WTC11 (cell line): ENCODE data around the gene IRF4. TPM values are rescaled to one million over a fixed set of nuclear protein-coding genes. Genes with fewer than 3 reads are reported as not detected.

ENCODE experiments used
- ATAC-seq: fragments of 200-7000 bp; cut with Tn5 transposase; 2 replicates; pipeline ENCODE4 v1.10.0; 2021; ENCODE audit warnings: mild to moderate bottlenecking, moderate library complexity
- CTCF ChIA-PET: fragments of 300-600 bp; sonication (Branson Sonifier 250); formaldehyde crosslinking; loops from one replicate; lab custom pipeline; 2021; ENCODE audit warnings: antibody characterized with exemption; lab: Charles Lee
- POLR2A ChIA-PET: fragments of 350-600 bp; sonication (Branson Sonifier 250); formaldehyde crosslinking; loops from one replicate; lab custom pipeline; 2021; ENCODE audit warnings: antibody characterized with exemption; lab: Charles Lee
- DNase-seq: peaks from one replicate; pipeline ENCODE4 v3.0.0; 2021; ENCODE audit warnings: low spot score
- H3K27ac Mint-ChIP-seq: 2 replicates; pipeline ENCODE4 v1.8.0; 2021; ENCODE audit warnings: mixed read lengths
- H3K27me3 Mint-ChIP-seq: 2 replicates; pipeline ENCODE4 v1.8.0; 2021; ENCODE audit warnings: low read depth, mild to moderate bottlenecking, moderate library complexity, mixed read lengths
- H3K36me3 Mint-ChIP-seq: 2 replicates; pipeline ENCODE4 v1.8.0; 2021; ENCODE audit warnings: mixed read lengths
- H3K4me1 Mint-ChIP-seq: 2 replicates; pipeline ENCODE4 v1.8.0; 2022; ENCODE audit warnings: mixed read lengths
- H3K4me3 Mint-ChIP-seq: 2 replicates; pipeline ENCODE4 v1.8.0; 2021; ENCODE audit warnings: mild to moderate bottlenecking, moderate library complexity, mixed read lengths
- H3K9me3 Mint-ChIP-seq: 2 replicates; pipeline ENCODE4 v1.8.0; 2021; ENCODE audit warnings: mixed read lengths
- E2F4 ChIP-seq: sonication (generic); formaldehyde crosslinking; IDR thresholded peaks from 2 replicates; pipeline ENCODE4 v1.8.1; 2022; ENCODE audit warnings: low read depth, mild to moderate bottlenecking, moderate library complexity, missing genetic modification reagents, borderline replicate concordance
- ESRRA ChIP-seq: sonication (generic); formaldehyde crosslinking; IDR thresholded peaks from 2 replicates; pipeline ENCODE4 v1.8.1; 2022; ENCODE audit warnings: mild to moderate bottlenecking, missing genetic modification reagents, borderline replicate concordance
- FOXJ3 ChIP-seq: sonication (generic); formaldehyde crosslinking; IDR thresholded peaks from 2 replicates; pipeline ENCODE4 v1.9.0; 2021; ENCODE audit warnings: missing genetic modification reagents, mild to moderate bottlenecking, borderline replicate concordance
- GTF2I ChIP-seq: fragments of 250-450 bp; sonication (Bioruptor Pico); conservative IDR thresholded peaks from 2 replicates; pipeline ENCODE4 v1.4.0; 2021; ENCODE audit warnings: mild to moderate bottlenecking
- JAZF1 ChIP-seq: fragments of 250-450 bp; sonication (Bioruptor Pico); IDR thresholded peaks from 2 replicates; pipeline ENCODE4 v1.9.0; 2021; ENCODE audit warnings: moderate library complexity, mild to moderate bottlenecking, inconsistent platforms
- MLX ChIP-seq: sonication (generic); formaldehyde crosslinking; IDR thresholded peaks from 2 replicates; pipeline ENCODE4 v1.8.1; 2023; ENCODE audit warnings: mild to moderate bottlenecking, missing genetic modification reagents, moderate library complexity
- NFATC4 ChIP-seq: fragments of 250-450 bp; sonication (Bioruptor Pico); IDR thresholded peaks from 2 replicates; pipeline ENCODE4 v1.9.0; 2021; ENCODE audit warnings: mild to moderate bottlenecking
- OVOL2 ChIP-seq: fragments of 250-450 bp; sonication (Bioruptor Pico); IDR thresholded peaks from 2 replicates; pipeline ENCODE4 v1.9.0; 2021; ENCODE audit warnings: mild to moderate bottlenecking, borderline replicate concordance
- SOX15 ChIP-seq: fragments of 250-450 bp; sonication (Bioruptor Pico); IDR thresholded peaks from 2 replicates; pipeline ENCODE4 v1.9.0; 2021; ENCODE audit warnings: mild to moderate bottlenecking
- USF2 ChIP-seq: sonication (generic); formaldehyde crosslinking; IDR thresholded peaks from 2 replicates; pipeline ENCODE4 v1.8.1; 2023; ENCODE audit warnings: mild to moderate bottlenecking, missing genetic modification reagents, moderate library complexity
- ZNF138 ChIP-seq: sonication (generic); formaldehyde crosslinking; conservative IDR thresholded peaks from 2 replicates; pipeline ENCODE4 v1.8.1; 2022; ENCODE audit warnings: mild to moderate bottlenecking, moderate library complexity, missing genetic modification reagents
- ZNF232 ChIP-seq: sonication (generic); formaldehyde crosslinking; IDR thresholded peaks from 2 replicates; pipeline ENCODE4 v1.8.0; 2022; ENCODE audit warnings: mild to moderate bottlenecking, missing genetic modification reagents
- ZNF281 ChIP-seq: sonication (generic); formaldehyde crosslinking; IDR thresholded peaks from 2 replicates; pipeline ENCODE4 v1.8.0; 2023; ENCODE audit warnings: mild to moderate bottlenecking, missing genetic modification reagents
- ZNF396 ChIP-seq: fragments of 250-450 bp; sonication (Bioruptor Pico); IDR thresholded peaks from 2 replicates; pipeline ENCODE4 v1.8.0; 2021; ENCODE audit warnings: mild to moderate bottlenecking, moderate library complexity, borderline replicate concordance
- ZNF416 ChIP-seq: fragments of 250-450 bp; sonication (Bioruptor Pico); IDR thresholded peaks from 2 replicates; pipeline ENCODE4 v1.9.0; 2021; ENCODE audit warnings: mild to moderate bottlenecking, inconsistent platforms
- ZNF425 ChIP-seq: fragments of 250-450 bp; sonication (Bioruptor Pico); conservative IDR thresholded peaks from 2 replicates; pipeline ENCODE4 v1.9.0; 2021; ENCODE audit warnings: mild to moderate bottlenecking
- ZNF532 ChIP-seq: fragments of 250-450 bp; sonication (Bioruptor Pico); IDR thresholded peaks from 2 replicates; pipeline ENCODE4 v1.9.0; 2021; ENCODE audit warnings: mild to moderate bottlenecking, borderline replicate concordance
- ZSCAN18 ChIP-seq: fragments of 250-450 bp; sonication (Bioruptor Pico); IDR thresholded peaks from 2 replicates; pipeline ENCODE4 v2.1.2; 2022; ENCODE audit warnings: mild to moderate bottlenecking, moderate library complexity
- total RNA-seq: library from RNA; stranded (reverse); gene quantifications from 3 replicates; pipeline ENCODE4 v1.2.3, GENCODE V29; 2021

IRF4 gene
- total RNA-seq, 1 experiment from 2014 or later: 1.6 TPM

- TF ChIP-seq ZNF425 (no peak), USF2 (CRISPR knock-in tag) (no peak), MLX (no peak), ZNF416 (no peak), ZNF281 (CRISPR knock-in tag) (no peak)
Observed at GRCh38 chr6:411402-412145, 20.0 kb downstream of the IRF4 start (continued).

GRCh38 chr6:412146-412886 lies 20.8 kb downstream of the IRF4 start:
- H3K27me3 Mint-ChIP-seq: no peaks in the 10 kb centered on the region
- H3K36me3 Mint-ChIP-seq: peaks cover 13% of the 10 kb centered on the region
- POLR2A ChIA-PET: interaction anchor here (1.0 kb wide), 1 partner anchor 21 kb away, joined by 3 read pairs; the partner anchor contains the start of gene IRF4
- peaks cover 24% of the 10 kb centered on the region for H3K4me1 Mint-ChIP-seq
- CTCF ChIA-PET: interaction anchor here (0.6 to 1.6 kb wide), 5 partner anchors 10 to 364 kb away, joined by 3 to 5 read pairs (median 3); no protein-coding TSS in a partner anchor
- H3K9me3 Mint-ChIP-seq: peaks cover 23% of the 10 kb centered on the region
- DNase-seq: no peak
- no peak for ATAC-seq
- no peak overlapping the region for H3K27ac Mint-ChIP-seq
- TF ChIP-seq SOX15 (CRISPR knock-in tag) (no peak), GTF2I (CRISPR knock-in tag) (no peak)
- H3K4me3 Mint-ChIP-seq: no peak overlapping the region

- H3K36me3 Mint-ChIP-seq: peaks cover 13% of the 10 kb centered on the region
- no peak overlapping the region for H3K27ac Mint-ChIP-seq
- ChIA-PET CTCF (no interaction called here), POLR2A (no interaction called here)
- ATAC-seq: no peak
- no peak for DNase-seq
- H3K9me3 Mint-ChIP-seq: peaks cover 24% of the 10 kb centered on the region
- no peak overlapping the region for H3K4me3 Mint-ChIP-seq
- H3K27me3 Mint-ChIP-seq: no peaks in the 10 kb centered on the region
- H3K4me1 Mint-ChIP-seq: peaks cover 12% of the 10 kb centered on the region
- TF ChIP-seq OVOL2 (CRISPR knock-in tag) (no peak), NFATC4 (no peak), ZNF232 (no peak), ZNF532 (CRISPR knock-in tag) (no peak), JAZF1 (CRISPR knock-in tag) (no peak), E2F4 (CRISPR knock-in tag) (no peak), ZNF138 (CRISPR knock-in tag) (no peak), ESRRA (no peak), FOXJ3 (CRISPR knock-in tag) (no peak), ZNF396 (CRISPR knock-in tag) (no peak), ZSCAN18 (CRISPR knock-in tag) (no peak)
Observed at GRCh38 chr6:414447-414846, 22.9 kb downstream of the IRF4 start.
